Thymus (tissue), 11 donors: ENCODE measurements around the gene KYNU. TPM values are rescaled to one million over a fixed set of nuclear protein-coding genes. Genes with fewer than 3 reads are reported as not detected.
"Not testable (repeated sequence)": the region's sequence is repeated elsewhere in the genome, so short reads cannot be mapped to it uniquely, and the experiment has no call there.

Experiments used
- DNase-seq, 9 donors: peaks; one replicate each; pipeline ENCODE4 v3.0.0-alpha.2; 2013; ENCODE audit warnings: low spot score in 9 of 9, low read depth in 6 of 9, missing footprints in 1 of 9
- H3K27ac ChIP-seq, 2 donors: one replicate each; pipeline ENCODE4 v1.5.1; 2013; ENCODE audit warnings: control low read depth in 1 of 2, low read depth in 1 of 2, low read length in 1 of 2, mild to moderate bottlenecking in 1 of 2, moderate library complexity in 1 of 2
- H3K27me3 ChIP-seq, 2 donors: one replicate each; pipeline ENCODE4 v1.5.1; 2013; ENCODE audit warnings: low read length in 1 of 2; ENCODE audit not compliant: control insufficient read depth in 2 of 2, insufficient read depth in 1 of 2
- H3K36me3 ChIP-seq, 2 donors: one replicate each; pipeline ENCODE4 v1.5.1; 2013; ENCODE audit warnings: low read length in 1 of 2, mild to moderate bottlenecking in 1 of 2, moderate library complexity in 1 of 2; ENCODE audit not compliant: control insufficient read depth in 2 of 2, insufficient read depth in 2 of 2
- H3K4me1 ChIP-seq, 2 donors: one replicate each; pipeline ENCODE4 v1.5.1; 2013; ENCODE audit warnings: low read length in 2 of 2; ENCODE audit not compliant: control insufficient read depth in 2 of 2, insufficient read depth in 2 of 2
- H3K4me3 ChIP-seq, 2 donors: one replicate each; pipeline ENCODE4 v1.5.1; 2013; ENCODE audit warnings: low read length in 2 of 2, control low read depth in 1 of 2, mild to moderate bottlenecking in 1 of 2
- H3K9me3 ChIP-seq, 2 donors: one replicate each; pipeline ENCODE4 v1.5.1; 2013; ENCODE audit warnings: low read length in 1 of 2, mild to moderate bottlenecking in 1 of 2; ENCODE audit not compliant: control insufficient read depth in 2 of 2, insufficient read depth in 1 of 2
- WGBS: extraction: QIAGEN DNeasy Blood & Tissue Kit; methylation state at CpG from one replicate; pipeline ENCODE4 v1.1.7; 2013; 5-methylcytosine and 5-hydroxymethylcytosine counted together
- polyA plus RNA-seq: library from polyadenylated mRNA; stranded (reverse); fragments of 200-250 nt; gene quantifications from one replicate; pipeline ENCODE4 v1.2.3, GENCODE V29; 2013
- total RNA-seq: library from RNA; stranded (reverse); fragments of 120-200 nt; gene quantifications from one replicate; pipeline ENCODE4 v1.2.4, GENCODE V29; 2013
- donor health status: healthy.

KYNU gene
- total and polyA plus RNA-seq, 2 donors = 6.6 to 11.3 TPM

GRCh38 chr2:142875010-142875409 lies 2.5 kb upstream of the KYNU start:
- no peak for DNase-seq
- Histone ChIP-seq H3K27ac (no peak overlapping the region), H3K4me1 (no peaks in the 10 kb centered on the region), H3K27me3 (no peaks in the 10 kb centered on the region), H3K36me3 (no peaks in the 10 kb centered on the region), H3K9me3 (no peaks in the 10 kb centered on the region), H3K4me3 (no peak overlapping the region)
- 95% methylated on average over 6 of the region's 6 CpGs for WGBS

- no peak overlapping the region for H3K4me3 ChIP-seq
- DNase-seq = no peak
- no peaks in the 10 kb centered on the region for H3K27me3 ChIP-seq
- 97% methylated on average over 4 of the region's 4 CpGs for WGBS
- no peaks in the 10 kb centered on the region for H3K9me3 ChIP-seq
- H3K36me3 ChIP-seq = no peaks in the 10 kb centered on the region
- no peak overlapping the region for H3K27ac ChIP-seq
- H3K4me1 ChIP-seq = no peaks in the 10 kb centered on the region
Observed at GRCh38 chr2:142875652-142876051, 1.8 kb upstream of the KYNU start.

DNA sequence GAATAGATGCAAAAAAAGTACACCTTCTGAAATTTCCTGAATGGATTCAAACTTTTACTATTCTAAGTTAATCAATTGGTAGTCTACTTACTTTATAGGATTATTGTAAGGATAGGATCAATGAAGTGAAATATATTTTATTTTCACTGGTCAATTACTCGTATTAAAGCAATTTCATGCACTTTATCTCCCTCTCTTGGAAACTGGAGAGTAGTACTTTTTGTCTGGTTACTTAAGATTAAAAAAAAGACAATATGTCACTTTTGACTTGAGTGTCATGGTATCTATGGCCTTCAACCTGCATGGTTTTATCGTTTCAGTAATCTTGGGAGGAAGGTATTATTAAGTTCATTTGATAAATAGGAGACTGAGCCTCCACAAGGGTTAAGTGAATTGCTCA lies 1.0 kb upstream of the KYNU start:
- Histone ChIP-seq H3K27me3 (no peaks in the 10 kb centered on the region), H3K4me1 (no peaks in the 10 kb centered on the region), H3K36me3 (no peaks in the 10 kb centered on the region), H3K4me3 (no peak overlapping the region), H3K9me3 (no peaks in the 10 kb centered on the region), H3K27ac (no peak overlapping the region)
- 98% methylated on average over 2 of the region's 2 CpGs for WGBS
- DNase-seq = no peak

GRCh38 chr2:142878031-142878678 lies 691 bp downstream of the KYNU start:
- Histone ChIP-seq H3K27ac (no peak overlapping the region), H3K4me1 (no peaks in the 10 kb centered on the region), H3K9me3 (no peaks in the 10 kb centered on the region), H3K36me3 (no peaks in the 10 kb centered on the region), H3K27me3 (no peaks in the 10 kb centered on the region), H3K4me3 (no peak overlapping the region)
- 88% methylated on average over 6 of the region's 6 CpGs for WGBS
- no peak for DNase-seq

- 96% methylated on average over 4 of the region's 4 CpGs for WGBS
- no peaks in the 10 kb centered on the region for H3K4me1 ChIP-seq
- no peaks in the 10 kb centered on the region for H3K9me3 ChIP-seq
Observed at GRCh38 chr2:142879151-142879550, 1.7 kb downstream of the KYNU start.

DNA sequence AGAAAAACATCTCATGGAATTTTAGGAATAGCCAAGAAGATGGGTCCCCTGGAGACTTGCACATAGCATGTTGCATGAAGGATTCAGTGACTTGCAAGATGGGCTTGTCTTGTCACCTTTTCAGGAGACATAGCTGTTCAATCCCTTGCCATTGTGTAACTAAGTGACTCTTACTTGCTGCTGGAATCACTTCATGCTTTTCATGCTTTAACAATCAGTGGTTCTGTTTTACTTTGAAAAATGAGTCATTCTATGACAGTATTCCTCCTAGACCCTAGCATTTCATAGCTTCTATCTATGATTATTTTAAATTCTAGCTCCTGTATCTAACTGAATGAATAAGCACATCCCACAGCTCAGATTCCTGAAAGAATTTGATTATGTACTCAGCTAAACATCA lies 2.8 kb downstream of the KYNU start:
- H3K4me3 ChIP-seq = no peak overlapping the region
- H3K36me3 ChIP-seq = no peaks in the 10 kb centered on the region
- no peaks in the 10 kb centered on the region for H3K4me1 ChIP-seq
- H3K9me3 ChIP-seq = no peaks in the 10 kb centered on the region
- no peak overlapping the region for H3K27ac ChIP-seq
- H3K27me3 ChIP-seq = no peaks in the 10 kb centered on the region
- DNase-seq = no peak

More at GRCh38 chr2:142879151-142879550, 1.7 kb downstream of the KYNU start:
- Histone ChIP-seq H3K4me3 (no peak overlapping the region), H3K27me3 (no peaks in the 10 kb centered on the region), H3K36me3 (no peaks in the 10 kb centered on the region), H3K27ac (no peak overlapping the region)
- no peak for DNase-seq

GRCh38 chr2:142881619-142882018 lies 4.2 kb downstream of the KYNU start:
- Histone ChIP-seq H3K4me1 (no peaks in the 10 kb centered on the region), H3K27me3 (no peaks in the 10 kb centered on the region), H3K36me3 (no peaks in the 10 kb centered on the region), H3K4me3 (no peak overlapping the region), H3K9me3 (no peaks in the 10 kb centered on the region), H3K27ac (no peak overlapping the region)
- WGBS = 87% methylated on average over 3 of the region's 3 CpGs
- DNase-seq = no peak

- not testable (repeated sequence) for H3K36me3 ChIP-seq, H3K9me3 ChIP-seq, H3K27me3 ChIP-seq, H3K4me3 ChIP-seq, DNase-seq, H3K4me1 ChIP-seq, H3K27ac ChIP-seq
- WGBS = 96% methylated on average over 3 of the region's 3 CpGs
Observed at GRCh38 chr2:142882500-142882899, 5.0 kb downstream of the KYNU start.

DNA sequence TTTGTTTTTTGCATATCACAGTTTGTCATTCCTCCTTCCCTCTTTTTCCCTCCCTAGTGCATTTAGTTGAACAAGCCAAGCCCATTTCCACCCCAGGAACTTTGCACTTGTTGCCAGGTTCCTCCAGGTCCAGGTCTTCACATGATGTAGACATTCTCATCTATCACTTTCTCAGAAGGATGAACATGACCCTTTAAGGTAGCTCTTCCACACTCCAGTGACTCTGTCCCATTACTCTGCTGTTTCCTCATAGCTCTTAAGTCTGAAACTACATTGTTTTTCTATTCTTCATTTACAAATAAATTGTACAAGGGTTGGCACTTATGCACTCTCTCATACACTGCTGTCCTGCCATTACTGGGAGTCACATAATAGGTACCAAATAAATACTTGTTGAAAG lies 6.1 kb downstream of the KYNU start:
- Histone ChIP-seq H3K36me3 (no peaks in the 10 kb centered on the region), H3K9me3 (no peaks in the 10 kb centered on the region), H3K4me1 (no peaks in the 10 kb centered on the region)

DNA sequence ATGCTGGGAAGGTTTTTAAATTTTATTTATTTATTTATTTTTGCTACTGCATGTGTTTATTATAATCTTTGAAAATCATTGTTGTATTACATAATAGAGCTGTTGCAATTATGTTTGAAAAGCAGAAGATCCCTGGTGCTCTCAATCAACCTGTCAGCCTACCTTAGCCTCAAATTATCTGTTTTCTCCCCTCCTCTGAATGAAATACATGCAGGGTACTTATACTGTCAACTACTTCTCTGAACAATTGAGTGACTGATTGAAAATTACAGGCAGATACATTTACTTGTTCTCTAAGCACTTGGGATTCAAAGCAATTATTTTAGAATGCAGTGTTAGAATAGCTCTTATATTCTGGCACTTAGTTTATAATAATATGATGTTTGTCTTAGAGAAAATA lies 8.1 kb downstream of the KYNU start:
- Histone ChIP-seq H3K27ac (no peak overlapping the region), H3K36me3 (no peaks in the 10 kb centered on the region), H3K27me3 (no peaks in the 10 kb centered on the region), H3K4me3 (no peak overlapping the region), H3K4me1 (no peaks in the 10 kb centered on the region), H3K9me3 (no peaks in the 10 kb centered on the region)
- DNase-seq = no peak

More for the DNA sequence above, 6.1 kb downstream of the KYNU start:
- DNase-seq = no peak
- Histone ChIP-seq H3K27ac (no peak overlapping the region), H3K27me3 (no peaks in the 10 kb centered on the region), H3K4me3 (no peak overlapping the region)
